Esophagus muscularis mucosa (tissue), 4 donors: ENCODE data around the gene MYRIP.

ENCODE experiments used
- EP300 ChIP-seq: sonication (generic); formaldehyde crosslinking; IDR thresholded peaks from one replicate; pipeline ENCODE4 v1.6.1; 2017; ENCODE audit warnings: antibody characterized with exemption
- POLR2A ChIP-seq: fragments of 450-650 bp; IDR thresholded peaks from one replicate; pipeline ENCODE4 v1.6.1; 2017; ENCODE audit warnings: antibody characterized with exemption, moderate library complexity, mild to moderate bottlenecking, low read depth
- POLR2AphosphoS5 ChIP-seq, 2 donors: sonication (generic); formaldehyde crosslinking; IDR thresholded peaks; one replicate each; pipeline ENCODE4 v1.6.1; 2017; ENCODE audit warnings: antibody characterized with exemption in 2 of 2
- TF ChIP-seq, protein P1 (sequence below), 3 experiments: fragments of 200-600 bp in 2 of 3; fragments of 450-650 bp in 1 of 3; sonication (generic) in 2 of 3; IDR thresholded peaks; one replicate each; pipeline ENCODE4 v1.5.1; 2017 to 2019; ENCODE audit warnings: antibody characterized with exemption in 3 of 3, mild to moderate bottlenecking in 2 of 3, moderate library complexity in 1 of 3

DNA sequence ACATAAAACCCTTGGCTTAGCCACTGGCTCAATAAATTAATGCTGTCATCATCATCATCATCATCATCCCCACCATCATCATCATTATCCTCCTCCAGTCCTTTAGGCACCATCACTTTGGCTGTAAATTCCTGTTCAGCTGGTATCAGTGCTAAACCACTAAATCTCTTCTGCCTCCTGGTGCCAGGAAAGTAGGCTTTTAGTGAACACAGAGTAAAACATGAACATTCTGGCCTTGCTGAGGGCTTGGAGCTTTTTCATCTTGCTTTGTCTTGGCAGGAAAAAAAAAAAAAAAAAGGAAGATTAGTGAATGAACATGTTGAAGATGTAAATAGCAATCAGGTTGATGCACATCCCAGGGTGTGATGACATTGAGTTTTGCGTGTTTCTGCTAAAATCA, 432.8 kb downstream of the MYRIP start:
- TF ChIP-seq, protein P1, sequence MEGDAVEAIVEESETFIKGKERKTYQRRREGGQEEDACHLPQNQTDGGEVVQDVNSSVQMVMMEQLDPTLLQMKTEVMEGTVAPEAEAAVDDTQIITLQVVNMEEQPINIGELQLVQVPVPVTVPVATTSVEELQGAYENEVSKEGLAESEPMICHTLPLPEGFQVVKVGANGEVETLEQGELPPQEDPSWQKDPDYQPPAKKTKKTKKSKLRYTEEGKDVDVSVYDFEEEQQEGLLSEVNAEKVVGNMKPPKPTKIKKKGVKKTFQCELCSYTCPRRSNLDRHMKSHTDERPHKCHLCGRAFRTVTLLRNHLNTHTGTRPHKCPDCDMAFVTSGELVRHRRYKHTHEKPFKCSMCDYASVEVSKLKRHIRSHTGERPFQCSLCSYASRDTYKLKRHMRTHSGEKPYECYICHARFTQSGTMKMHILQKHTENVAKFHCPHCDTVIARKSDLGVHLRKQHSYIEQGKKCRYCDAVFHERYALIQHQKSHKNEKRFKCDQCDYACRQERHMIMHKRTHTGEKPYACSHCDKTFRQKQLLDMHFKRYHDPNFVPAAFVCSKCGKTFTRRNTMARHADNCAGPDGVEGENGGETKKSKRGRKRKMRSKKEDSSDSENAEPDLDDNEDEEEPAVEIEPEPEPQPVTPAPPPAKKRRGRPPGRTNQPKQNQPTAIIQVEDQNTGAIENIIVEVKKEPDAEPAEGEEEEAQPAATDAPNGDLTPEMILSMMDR (IDR thresholded peaks at IDR 0.05) = no peak
- TF ChIP-seq POLR2AphosphoS5 (IDR thresholded peaks at IDR 0.05) (no peak), POLR2A (no peak), EP300 (no peak)
